Dedifferentiated amniotic fluid mesenchymal stem cell (primary cell): ENCODE data around the gene BCL11B.

Experiments
- DNase-seq: peaks from one replicate; pipeline ENCODE4 v3.0.0-alpha.2; 2016; ENCODE audit errors: extremely low spot score

BCL11B gene

DNA sequence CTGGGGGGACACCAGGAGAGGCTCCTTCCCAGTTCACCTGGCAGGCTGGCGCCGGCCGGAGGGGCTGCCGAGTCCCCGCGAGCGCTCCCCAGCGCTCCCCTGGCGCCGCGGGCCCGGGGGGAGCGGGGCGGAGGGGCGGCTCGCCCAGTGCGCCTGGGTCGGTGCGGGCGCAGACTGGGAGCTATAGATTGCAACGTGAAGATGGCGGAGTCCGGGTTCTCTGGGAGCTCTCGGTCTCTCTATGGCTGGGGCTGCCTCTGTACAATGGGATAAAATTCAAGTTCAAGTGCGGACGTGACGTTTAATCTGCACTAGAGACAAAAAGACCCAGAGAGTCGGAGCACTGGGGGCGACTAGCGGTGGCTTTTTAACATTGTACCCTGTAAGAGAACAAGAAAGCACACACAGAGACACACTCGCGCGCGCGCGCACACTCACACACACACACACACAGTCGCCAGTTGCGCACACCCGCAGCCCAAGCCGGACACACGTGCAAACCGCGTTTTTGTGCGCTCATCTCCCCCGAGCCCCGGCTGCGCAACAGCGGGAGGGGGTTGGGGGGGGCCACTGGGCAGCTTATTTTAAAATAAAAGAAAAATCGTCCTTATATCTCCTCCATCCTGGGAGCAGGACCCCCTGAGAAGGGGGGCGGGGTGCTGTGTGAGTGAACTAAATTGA lies at the start of gene BCL11B:
Gene BCL11B (minus strand): TSS at position 247 of the 681 bp plus-strand sequence. CDS start 979 bp downstream, outside the sequence.
- peak; percentile 74 for DNase-seq

DNA sequence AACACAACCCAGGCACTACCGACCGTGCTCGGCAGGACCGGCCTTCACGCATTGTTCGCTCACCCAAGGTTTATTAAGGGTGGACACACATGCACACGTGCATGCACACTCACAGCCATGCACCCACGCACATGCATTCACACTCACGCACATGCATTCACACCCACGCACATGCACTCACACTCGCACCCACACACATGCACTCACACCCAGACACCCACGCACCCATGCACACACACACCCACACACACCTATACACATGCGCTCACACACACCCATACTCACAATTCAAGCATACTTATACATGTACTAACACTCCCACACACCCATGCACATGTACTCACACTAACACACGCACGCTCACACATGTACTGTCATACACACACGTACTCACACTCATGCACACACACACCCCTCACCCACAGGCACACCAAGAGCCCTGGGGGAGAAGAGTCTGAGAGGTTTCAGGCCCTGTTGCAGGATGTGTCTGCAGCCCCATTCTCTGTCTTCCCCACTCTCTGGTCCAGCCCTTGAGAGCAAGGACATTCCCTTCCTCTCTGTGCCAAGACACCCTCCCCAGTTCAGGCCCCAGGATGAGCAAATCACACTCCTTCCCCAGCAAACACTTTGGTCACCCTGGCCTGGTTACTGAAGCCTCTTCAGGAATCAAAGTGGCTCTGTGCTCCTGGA lies 49.4 kb upstream of the BCL11B start:
- no peak for DNase-seq

DNA sequence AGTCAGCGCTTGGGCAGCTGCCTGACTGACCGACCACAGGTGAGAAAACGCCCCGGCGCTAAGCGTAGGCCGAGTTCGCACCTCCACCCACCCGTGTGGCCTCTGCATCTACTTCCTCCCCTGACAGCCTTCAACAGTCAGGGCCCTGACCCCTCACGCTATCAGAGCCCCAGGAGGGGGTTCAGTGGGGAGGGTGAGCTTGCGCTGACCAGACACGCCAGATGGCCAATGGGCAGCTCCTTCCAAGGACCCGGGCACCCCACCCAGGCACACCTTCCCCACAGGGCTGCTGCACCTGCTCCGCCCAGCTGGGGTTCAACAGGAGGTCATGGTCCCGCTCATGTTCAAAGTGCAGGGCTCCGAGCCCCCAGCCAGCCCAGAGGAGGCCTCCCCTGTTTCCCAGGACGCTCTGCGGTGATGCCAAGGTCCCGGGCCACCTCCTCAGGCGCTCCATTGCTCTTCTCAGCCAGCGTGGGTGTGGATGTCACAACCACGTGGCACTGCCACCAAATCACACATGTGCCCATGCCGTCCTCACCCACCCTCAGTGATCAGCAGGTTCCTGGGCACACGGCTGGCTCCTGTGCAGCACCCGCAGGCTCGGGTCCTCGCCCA lies 48.7 kb upstream of the BCL11B start:
- no peak for DNase-seq

DNA sequence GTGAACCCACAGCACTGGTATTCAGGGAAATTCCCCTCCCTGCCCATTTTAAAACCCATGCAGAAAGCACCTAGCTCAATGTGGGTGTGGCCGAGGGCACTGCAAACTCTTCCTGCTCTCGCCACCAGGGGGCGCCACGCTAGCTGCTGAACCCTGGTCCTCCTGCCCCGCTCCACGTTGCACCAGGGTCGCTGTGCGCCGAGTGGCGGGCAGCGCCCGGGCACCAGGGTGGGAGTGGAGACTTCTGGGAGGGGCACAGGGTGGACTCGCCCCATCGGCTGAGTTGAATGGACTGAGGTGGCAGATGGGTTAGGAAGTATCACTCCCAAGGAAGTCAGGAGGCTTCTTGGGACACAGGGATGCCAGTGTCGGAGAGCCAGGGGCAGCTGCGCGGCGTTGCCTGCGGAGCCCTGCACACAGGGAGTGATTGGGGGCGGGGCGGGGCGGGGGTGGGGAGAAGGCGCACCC lies 48.1 kb upstream of the BCL11B start:
- DNase-seq, result no peak

DNA sequence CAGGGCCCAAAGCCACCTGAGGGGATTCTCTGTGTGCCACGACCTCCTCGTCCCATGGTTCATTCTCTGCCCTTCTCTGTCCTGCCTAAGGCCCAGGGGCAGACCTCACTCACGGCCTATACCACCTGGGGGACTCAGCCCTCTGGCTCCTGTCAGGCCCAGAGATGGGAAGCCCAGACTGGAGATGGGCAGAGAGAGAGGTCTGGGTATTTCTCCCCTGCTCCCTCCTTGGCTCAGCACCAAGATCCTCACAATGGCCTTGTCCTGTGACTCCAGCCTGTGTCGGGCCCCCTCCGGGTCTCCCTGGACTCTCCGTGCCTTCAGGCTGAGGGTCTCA lies 46.9 kb upstream of the BCL11B start:
- no peak for DNase-seq

DNA sequence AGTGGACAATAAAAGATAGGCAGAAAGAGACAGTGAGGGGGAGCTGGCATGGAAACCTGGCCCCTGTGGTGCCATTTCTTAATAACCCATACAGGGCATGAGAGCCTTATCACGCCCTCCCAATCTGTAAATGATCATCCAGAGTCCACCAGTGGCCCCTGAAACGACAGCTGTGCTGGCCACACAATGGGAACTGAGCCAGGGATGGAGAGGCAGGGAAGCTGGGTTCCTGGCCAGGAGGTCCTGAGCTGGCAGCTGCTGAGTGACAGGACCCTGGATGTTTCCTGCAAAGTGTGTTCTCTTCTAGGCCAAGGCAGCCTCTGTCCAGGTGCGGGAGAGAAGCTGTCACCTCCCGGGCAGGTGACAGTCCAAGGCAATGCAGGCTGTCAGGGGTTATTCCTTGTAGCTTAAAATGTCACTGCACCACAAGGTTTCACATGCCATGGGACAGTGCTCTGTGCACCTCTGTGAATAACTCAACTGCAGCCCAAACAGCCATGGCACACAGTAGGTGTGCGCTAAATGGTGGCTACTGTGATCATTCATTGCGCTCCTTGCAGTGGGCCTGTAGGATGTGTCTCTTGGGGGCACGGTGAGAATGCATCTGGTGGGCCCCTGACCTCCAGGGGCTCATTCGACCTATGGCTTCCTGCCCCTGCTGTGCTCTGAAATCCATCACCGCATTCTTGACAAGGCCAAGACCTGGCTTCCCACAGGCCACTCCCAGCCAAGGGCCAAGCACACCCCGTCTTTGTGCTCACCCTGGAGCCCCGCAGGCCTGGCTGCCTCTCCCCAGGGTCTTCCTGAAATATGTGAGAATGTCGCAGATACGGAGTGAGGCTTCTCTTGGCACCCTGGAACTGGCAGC lies 46.3 kb upstream of the BCL11B start:
- no peak for DNase-seq

DNA sequence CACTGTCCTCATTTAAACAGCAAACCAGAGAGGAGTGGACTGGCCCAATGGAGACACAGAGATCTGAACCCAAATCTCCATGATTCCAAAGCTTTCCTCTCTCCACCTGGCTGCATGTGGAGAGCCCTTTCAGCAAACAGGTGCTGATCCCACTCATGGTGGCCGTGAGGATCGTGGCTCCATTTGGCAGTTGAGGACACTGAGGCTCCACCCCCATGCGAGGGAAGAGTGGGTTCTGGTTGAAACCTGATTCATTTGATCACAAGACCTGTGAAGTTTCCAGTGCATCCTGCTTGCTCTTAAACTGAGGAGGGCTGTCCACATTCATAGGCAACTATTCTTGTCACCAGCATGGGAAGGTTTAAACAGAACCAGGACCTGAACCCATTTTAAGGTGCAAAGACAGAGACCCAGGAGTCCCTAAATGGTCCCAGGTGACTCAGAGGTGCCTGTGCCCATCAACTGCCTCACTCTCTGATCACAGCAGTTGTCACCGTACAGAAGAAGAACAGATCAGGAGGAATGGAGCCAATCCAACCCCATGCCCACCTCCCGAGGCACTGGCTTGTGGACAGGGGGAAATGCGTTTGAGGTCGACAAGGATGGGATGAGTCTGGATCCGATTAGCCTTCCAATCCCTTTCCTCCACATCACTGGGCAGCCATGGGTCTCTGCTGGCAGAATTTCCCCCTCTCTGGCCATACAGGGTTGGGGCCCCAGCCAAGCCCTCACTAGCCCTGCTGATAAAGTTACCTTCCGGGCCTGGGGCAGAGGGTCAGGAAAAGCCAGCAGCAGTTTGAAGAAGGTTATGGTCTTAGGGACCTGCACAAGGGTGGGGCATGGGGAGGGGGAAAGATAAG lies 45.5 kb upstream of the BCL11B start:
- no peak for DNase-seq

DNA sequence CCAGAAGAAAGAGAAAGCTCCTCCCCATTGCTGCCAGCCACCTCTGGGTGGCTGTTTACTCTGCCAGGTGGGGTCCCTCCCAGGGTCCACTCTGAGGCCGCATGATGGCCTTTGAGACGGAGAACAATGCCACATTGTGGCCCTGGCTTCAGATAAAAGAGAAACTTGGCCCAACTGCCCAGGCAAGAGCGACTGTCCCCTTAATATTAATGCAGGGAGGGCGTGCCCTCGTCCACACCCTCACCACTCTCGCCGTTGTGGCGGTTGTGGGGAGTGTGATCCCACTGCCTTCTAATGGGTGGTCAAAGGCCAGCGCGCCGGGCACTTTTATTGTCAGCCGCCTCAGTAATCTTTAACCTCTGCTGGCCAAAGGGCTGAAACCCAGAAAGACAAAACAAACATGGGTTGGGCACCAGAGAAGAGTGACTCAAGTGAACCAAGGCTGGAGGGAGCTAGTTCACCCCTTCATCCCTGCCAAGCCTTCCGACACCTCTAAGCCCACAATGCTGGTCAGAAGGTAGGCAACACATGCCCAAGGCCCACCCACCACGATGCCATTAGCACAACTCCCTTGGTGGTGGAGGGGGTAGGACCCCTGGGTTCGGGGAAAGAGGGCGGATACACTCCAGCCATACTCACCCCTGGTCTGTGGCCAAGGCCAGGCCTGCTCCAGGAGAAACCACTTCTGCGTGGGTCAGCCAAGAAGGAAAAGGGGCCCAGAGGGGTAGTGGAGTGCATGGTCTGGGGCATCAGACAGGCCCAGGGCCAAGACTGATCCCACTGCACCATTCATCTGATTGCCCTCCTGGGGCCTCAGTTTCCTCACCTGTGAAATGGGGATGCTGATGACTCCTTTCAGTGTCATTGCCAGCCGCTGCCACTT lies 44.5 kb upstream of the BCL11B start:
- DNase-seq, result no peak

DNA sequence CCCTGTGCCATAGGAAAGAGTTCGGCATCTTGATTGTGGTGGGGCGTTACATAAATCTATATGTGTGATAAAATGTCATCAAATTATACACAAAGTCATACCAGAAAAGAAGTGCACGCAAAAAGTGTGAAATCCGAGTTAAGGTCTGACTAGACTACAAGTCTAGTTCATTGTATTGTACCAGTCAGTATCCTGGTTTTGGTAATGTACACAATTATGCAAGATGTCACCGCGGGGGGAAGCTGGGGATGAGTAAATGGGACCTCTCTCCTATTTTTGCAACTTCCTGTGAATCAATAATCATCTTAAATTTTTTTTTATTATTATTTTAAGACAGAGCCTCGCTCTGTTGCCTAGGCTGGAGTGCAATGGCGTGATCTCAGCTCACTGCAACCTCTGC lies 43.2 kb upstream of the BCL11B start:
- DNase-seq, result no peak

DNA sequence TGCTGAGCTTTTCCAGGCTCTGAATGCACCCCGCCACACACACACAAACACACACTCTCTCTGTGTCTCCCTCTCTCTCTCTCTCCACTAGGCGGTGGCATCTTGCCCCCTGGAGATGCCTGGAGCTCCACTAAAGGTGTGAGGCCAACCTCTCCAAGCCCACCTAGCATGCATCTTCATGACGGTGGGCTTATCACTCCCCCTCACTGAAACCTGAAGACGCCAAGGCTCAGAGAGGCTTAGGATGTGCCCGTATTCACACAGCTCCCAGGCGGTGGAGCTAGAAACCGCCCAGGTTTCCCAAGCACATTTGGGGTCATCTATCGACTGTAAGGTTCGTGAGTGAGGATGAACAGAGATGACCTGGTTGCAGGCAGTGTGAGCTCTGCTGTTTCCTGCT lies 42.6 kb upstream of the BCL11B start:
- no peak for DNase-seq

DNA sequence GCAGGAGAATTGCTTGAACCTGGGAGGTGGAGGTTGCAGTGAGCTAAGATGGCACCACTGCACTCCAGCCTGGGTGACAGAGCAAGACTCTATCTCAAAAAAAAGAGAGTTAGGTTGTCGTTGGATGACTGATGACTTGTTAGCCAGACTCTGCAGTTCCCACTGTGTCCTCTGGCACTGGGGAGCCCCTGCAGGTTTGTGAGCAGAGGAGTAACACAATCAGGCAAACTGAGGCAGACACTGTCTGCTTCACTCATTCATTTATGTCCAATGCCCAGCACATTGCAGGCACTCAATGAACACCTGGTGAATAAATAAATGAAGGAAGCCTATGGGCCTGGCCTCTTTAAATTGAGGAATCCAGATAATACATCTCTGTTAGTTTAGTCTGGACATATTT lies 41.2 kb upstream of the BCL11B start:
- DNase-seq, result no peak

DNA sequence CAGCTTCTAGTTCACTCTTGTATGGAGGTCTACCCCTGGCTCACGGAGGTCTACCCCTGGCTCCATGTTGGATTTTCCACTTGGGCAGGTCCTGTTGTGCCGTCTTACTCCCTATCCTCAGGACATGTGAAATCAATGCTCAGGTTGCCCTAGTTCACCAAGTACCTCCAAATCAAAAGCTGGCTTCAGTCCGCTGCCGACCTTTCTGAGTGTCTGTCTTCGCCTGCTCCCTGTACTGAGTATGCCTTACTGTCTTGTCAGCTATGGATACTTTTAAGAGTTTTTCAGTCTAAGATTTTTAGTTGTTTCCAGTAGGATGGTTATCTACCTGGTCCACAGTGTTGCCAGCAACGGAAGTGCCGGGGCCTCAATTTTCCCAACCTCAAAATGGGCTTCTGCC lies 40.1 kb upstream of the BCL11B start:
- no peak for DNase-seq

DNA sequence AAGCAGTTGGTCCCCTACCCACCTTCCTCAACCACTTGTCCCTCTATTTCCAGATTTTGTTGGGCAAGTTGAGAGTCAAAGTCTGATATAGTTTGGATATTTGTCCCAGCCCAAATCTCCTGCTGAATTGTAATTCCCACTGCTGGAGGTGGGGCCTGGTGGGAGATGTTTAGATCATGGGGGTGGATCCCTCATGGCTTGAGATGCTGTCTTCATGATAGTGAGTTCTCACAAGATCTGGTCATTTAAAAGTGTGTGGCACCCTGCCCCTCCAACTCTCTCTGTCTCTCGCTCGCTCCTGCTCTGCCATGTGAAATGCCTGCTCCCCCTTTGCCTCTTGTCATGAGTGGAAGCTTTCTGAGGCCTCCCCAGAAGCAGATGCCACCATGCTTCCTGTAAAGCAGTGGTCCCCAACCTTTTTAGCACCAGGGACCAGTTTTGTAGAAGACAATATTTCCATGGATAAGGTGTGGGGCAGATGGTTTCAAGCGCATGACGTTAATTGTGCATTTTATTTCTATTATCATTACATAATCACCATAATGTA lies 37.3 kb upstream of the BCL11B start:
- DNase-seq, result no peak

DNA sequence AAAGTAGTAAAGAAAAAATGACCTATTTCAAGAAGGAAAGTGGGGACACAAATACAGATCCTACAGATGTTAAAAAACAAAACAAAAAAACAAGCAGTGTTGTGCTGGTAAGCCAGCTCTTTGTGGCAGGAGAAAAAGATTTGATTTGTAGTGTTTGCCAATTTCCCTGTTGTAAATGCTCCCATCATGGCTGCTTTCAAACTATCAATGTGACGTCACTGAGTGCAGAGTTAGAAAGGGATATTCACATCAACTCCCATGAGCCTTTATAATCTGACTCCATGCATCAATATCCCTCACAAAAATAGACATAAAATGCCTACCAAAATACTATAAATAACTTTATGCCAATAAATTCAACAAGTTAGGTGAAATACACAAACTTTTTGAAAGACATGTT lies 32.2 kb upstream of the BCL11B start:
- no peak for DNase-seq

DNA sequence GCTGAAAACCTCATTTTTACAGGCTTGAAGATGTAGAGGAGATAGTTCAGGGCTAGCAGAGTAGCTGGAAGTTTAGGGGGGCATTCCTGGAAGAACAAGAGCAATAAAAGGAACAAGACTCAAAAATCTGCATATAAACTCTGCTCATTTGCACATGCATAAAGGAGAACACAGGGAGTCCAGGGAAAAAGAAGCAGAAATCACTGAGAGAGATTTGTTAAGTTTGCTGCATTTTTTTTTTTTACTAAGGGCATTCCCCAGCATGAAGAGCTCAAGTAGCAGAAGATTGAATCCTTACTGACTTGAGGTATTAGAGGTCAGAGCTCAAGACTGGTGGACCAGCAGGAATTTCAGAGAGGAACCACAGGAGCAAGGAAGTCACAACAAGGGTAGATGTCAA lies 28.2 kb upstream of the BCL11B start:
- no peak for DNase-seq

DNA sequence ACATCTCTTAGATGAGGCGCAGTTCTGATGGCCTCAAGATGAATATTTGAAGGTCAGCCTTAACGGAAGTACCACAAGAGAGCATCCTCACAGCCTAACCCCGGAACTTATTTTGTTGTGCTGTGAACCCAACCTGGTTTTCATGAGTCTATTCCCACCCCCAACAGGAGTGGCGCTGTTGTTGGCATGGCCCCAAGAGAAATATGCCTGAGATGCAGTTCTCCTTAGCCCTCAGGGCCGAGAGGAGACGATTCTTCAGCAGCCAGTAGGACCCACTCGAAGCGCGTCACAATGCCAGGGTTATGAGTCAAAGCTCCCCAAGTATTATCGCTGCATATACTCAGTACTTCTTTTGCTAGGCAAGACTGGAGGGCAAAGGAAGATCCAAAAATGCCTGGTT lies 24.5 kb upstream of the BCL11B start:
- no peak for DNase-seq

DNA sequence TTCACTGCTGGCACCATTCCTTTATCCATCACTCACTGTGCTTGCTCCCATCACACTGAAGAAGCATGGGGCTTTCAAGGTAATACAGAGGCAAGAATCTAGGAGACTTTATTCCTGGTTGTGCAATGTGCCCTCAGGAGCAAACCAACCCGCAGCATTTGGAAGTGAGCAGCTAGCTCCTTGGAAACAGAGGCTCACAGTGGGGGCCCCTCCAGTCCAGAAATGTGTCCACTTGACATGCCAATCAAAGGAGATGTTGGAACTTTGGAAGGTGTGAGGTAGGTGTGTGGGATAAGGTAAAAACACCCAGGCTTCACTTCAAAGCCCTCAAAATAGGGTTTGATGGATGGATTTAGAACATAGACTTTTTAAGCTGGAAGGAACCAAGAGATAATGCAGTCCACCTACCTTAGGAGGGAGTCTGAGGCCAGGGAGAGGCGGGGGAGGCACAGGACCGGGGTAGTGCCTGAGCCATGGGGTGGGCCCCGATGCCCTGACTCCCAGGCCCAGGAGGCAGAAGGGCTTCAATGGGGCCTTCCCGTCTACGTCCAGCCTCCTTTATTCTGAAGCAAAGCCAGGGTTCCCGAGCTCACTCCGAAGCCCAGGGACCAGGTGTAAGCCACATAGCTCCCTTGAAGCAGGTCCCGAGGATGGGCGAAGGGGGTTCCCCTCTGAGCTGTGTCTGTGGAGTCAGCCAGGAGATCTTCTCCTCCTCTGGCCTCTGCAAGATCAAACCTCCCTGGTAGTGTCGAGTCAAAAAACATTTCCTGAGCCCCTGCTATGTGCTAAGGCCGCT lies 17.6 kb upstream of the BCL11B start:
- no peak for DNase-seq

DNA sequence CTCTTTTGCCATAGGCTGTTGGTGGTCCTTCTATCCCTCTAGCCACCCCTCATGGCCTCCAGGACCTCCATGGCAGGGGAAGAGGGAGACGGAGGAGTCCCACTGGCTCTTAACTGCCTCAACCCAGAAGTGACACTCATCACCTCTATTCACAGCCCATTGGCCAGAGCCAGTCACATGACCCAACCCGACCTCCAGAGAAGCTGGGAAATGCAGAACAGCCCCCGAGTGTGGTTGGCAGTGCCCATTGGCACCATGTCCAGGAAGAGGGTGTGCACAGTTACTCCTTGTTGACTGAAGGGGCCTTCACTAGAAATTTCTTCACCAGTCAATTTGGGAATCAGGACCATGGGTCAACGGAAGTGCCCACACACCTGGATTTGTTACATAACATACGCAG lies 17.0 kb upstream of the BCL11B start:
- no peak for DNase-seq

DNA sequence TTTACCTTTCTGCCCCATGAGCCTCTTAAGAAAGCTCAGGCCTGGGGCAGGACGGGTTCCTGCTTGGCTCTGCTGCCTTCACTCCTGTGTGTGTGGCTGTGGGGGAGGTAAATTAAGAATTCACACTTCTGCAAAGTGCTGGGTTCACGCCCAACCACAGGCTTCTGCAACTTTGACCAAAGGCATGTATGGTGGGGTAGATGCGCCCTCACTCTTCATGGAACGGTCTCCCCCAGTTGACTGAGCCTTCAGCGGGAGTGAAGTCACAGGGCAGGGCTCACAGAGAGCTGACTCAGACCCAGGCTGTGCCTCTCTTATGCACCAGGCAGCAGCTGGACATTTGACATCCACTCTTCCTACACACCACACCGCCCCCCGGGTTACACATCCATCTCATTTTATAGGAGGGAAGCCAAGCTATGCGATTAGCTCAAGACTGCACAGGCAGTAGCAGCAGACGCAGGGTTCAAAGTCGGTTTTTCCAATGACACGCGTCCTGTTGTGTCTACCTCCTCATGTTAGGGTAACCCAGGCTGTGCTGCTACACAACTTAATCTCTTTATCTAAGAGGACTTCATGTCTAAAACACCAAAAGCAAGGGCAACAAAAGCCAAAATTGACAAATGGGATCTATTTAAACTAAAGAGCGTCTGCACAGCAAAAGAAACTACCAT lies 15.4 kb upstream of the BCL11B start:
- DNase-seq, result no peak
